ENCODE data around the gene HSDL1.

- no peak for TF ChIP-seq CTCF (IDR thresholded peaks at IDR 0.05; ENCODE audit: insufficient read depth, low read depth, low read length)
- TF ChIP-seq EZH2 (IDR thresholded peaks at IDR 0.05; ENCODE audit: insufficient read depth, low read length) = no peak
These were observed 40.7 kb downstream of the HSDL1 start for GRCh38 chr16:84104231-84104630.

All from astrocyte (in vitro differentiated cells and primary cell).